ENCODE results near the gene PRM2. TPM values are rescaled to one million over a fixed set of nuclear protein-coding genes. Genes with fewer than 3 reads are reported as not detected.
A peak's percentile ranks its signal among the peaks of the same experiment; 100 is the strongest.

The PRM2 gene
- total RNA-seq, 4 donors from 2014 or later = not detected

GRCh38 chr16:11225677-11226549 is 50.4 kb downstream of the PRM2 start:
- Histone ChIP-seq H3K4me3 (peak overlapping the region in 1 of 4 donors; percentile 18), H3K36me3 (no peaks in the 10 kb centered on the region), H3K9me3 (no peaks in the 10 kb centered on the region), H3K4me1 (peaks cover 0 to 23% (median 10%) of the 10 kb centered on the region in 4 donors), H3K27ac (peak overlapping the region; percentile 81 to 87 (median 84)), H3K27me3 (no peaks in the 10 kb centered on the region)
- no peak for TF ChIP-seq CTCF (IDR thresholded peaks at IDR 0.05)
- no peak for TF ChIP-seq POLR2A (IDR thresholded peaks at IDR 0.05)
- DNase-seq = no peak

Small RNA genes lying within 50 kb of the gene (small RNA-seq; reads per million reads assigned to genes)
- gene MIR548H2 (0 reads per million in 2 donors), gene RF00019 (0 reads per million in 2 donors), gene RF00554 (0 reads per million in 2 donors)

Other genes starting within 250 kb of the PRM2 start
- gene SOCS1, start 20.3 kb downstream of the PRM2 start, total RNA-seq = 10 to 100 TPM in 3 of 4 donors, 1 to 10 TPM in 1; 8.7 to 19.0 (median 15.3) TPM
- not detected for gene TNP2, start 7.2 kb downstream of the PRM2 start, total RNA-seq
- gene PRM3, start 2.9 kb downstream of the PRM2 start, total RNA-seq = not detected
- gene PRM1, start 4.8 kb upstream of the PRM2 start, total RNA-seq = not detected
- 1 to 10 TPM; 2.3 to 6.6 (median 3.5) TPM for gene RMI2, start 69.0 kb upstream of the PRM2 start, total RNA-seq

Measured in Peyer's patch (tissue), 4 donors.